Choroid plexus epithelial cell (primary cell): ENCODE results near the gene ARID3B.

Source experiments
- DNase-seq: peaks from one replicate; pipeline ENCODE4 v3.0.0-alpha.2; 2010; ENCODE audit warnings: low read depth
- H3K4me3 ChIP-seq: 2 replicates; pipeline ENCODE4 v1.5.1; 2011; ENCODE audit warnings: low read depth, mild to moderate bottlenecking, control low read depth, low read length, moderate library complexity
- TF ChIP-seq, protein P1 (sequence below): conservative IDR thresholded peaks from 2 replicates; pipeline ENCODE4 v1.5.1; 2011; ENCODE audit warnings: low read depth, mild to moderate bottlenecking, control low read depth, inconsistent platforms, low read length, moderate library complexity

Gene ARID3B

DNA sequence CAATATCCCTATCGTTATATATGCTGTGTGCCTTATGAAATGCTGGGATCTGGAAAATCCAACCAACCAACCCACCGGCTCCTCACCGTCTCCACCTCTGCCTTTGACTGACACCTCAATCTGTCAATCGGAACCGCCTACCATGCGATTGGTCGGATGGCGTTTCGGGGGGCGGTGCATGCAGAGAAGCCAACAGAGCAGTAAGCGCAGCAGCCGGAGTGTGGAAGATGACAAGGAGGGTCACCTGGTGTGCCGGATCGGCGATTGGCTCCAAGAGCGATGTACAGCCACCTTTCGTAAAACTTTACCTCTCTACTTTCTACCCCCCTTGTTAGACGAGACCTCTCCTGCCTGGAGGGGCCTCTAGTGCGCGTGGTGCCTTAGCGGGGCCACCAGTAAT lies 80.9 kb downstream of the ARID3B start:
- TF ChIP-seq, protein P1, sequence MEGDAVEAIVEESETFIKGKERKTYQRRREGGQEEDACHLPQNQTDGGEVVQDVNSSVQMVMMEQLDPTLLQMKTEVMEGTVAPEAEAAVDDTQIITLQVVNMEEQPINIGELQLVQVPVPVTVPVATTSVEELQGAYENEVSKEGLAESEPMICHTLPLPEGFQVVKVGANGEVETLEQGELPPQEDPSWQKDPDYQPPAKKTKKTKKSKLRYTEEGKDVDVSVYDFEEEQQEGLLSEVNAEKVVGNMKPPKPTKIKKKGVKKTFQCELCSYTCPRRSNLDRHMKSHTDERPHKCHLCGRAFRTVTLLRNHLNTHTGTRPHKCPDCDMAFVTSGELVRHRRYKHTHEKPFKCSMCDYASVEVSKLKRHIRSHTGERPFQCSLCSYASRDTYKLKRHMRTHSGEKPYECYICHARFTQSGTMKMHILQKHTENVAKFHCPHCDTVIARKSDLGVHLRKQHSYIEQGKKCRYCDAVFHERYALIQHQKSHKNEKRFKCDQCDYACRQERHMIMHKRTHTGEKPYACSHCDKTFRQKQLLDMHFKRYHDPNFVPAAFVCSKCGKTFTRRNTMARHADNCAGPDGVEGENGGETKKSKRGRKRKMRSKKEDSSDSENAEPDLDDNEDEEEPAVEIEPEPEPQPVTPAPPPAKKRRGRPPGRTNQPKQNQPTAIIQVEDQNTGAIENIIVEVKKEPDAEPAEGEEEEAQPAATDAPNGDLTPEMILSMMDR, result no peak
- DNase-seq, result no peak
- no peak overlapping the region for H3K4me3 ChIP-seq

DNA sequence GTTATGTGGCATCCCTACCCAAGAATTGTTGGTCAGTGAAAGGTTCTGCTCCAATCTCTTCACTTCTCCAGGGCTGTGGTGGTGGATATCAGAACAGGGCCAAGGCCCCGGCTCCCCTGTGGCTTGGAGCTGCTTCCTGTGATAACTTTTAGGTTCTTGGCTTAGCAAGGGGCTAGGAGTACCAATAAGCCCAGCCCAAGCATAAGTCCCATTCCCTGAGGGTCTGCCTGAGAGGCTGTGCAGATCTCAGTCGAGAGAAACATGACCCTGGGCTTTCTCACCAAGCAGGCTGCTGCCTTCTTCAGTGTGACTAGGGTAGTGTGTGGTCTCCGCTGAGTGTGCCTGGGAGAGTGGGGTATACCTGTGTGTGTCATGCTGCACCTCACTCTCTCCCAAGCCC lies 81.7 kb downstream of the ARID3B start:
- no peak overlapping the region for H3K4me3 ChIP-seq
- TF ChIP-seq, protein P1, result no peak
- no peak for DNase-seq

DNA sequence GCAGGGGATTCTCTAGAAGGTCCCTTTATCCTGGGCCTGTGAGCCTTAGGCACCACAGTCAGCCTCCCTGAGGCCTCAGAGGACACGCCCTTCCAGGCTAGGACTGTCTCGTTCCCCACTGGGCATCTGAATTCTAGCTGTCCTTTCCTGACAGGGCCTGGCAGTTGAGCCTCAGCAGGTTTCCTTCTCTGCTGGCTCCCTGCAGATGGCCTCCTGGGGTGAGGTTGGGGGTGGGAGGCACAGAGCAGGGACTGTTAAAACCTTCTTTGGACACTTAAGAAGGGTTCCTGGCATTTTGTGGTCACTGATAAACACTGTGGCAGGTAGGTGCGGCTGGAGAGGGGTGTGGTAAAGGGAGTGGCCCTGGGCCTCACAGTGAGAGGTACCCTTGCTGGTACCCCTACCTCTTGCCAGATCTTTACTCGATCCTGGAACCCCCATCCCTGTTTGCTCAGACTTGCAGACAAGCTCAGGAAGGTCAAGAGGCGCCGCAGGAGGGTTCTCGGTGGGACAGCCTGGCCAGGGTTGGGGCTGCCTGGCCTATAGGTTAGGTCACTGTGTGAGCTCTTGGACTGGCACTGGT lies 83.1 kb downstream of the ARID3B start:
- H3K4me3 ChIP-seq, result no peak overlapping the region
- TF ChIP-seq, protein P1, result no peak
- no peak for DNase-seq

DNA sequence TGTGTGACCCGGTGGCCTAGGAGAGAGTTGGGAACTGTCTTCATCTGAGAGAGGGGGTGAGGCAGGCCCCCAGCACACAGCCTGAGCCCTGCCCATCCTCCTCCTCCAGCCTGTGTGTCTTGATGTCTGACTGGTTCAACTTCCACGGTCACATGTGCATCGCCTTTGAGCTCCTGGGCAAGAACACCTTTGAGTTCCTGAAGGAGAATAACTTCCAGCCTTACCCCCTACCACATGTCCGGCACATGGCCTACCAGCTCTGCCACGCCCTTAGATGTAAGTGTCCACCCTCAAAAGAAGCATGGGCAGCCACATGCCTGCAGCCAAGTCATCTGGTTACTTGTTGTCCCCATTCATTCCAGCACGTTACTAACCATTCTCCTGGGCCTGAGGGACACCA lies 84.7 kb downstream of the ARID3B start:
- H3K4me3 ChIP-seq, result no peak overlapping the region
- TF ChIP-seq, protein P1, result no peak
- DNase-seq, result no peak

DNA sequence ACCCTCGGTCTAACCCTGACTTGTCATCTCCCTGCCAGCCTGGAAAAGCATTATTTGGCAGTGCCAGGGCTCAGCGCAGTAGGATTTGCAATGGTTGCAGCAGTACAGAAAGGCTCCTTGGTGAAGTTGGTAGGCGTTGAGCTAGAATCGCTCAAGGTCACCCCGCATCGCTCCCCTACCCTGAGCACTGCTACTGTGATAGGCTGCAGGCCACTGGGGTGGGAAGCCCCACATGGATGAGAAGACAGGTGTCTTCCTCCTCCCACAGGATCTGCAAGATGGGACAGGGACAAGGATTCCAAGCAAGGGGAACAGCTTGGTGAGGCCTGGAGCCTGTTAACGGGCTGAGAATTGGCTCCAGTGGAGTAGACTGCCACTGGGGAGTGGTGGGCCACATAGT lies 85.3 kb downstream of the ARID3B start:
- no peak for DNase-seq
- TF ChIP-seq, protein P1, result no peak
- no peak overlapping the region for H3K4me3 ChIP-seq

DNA sequence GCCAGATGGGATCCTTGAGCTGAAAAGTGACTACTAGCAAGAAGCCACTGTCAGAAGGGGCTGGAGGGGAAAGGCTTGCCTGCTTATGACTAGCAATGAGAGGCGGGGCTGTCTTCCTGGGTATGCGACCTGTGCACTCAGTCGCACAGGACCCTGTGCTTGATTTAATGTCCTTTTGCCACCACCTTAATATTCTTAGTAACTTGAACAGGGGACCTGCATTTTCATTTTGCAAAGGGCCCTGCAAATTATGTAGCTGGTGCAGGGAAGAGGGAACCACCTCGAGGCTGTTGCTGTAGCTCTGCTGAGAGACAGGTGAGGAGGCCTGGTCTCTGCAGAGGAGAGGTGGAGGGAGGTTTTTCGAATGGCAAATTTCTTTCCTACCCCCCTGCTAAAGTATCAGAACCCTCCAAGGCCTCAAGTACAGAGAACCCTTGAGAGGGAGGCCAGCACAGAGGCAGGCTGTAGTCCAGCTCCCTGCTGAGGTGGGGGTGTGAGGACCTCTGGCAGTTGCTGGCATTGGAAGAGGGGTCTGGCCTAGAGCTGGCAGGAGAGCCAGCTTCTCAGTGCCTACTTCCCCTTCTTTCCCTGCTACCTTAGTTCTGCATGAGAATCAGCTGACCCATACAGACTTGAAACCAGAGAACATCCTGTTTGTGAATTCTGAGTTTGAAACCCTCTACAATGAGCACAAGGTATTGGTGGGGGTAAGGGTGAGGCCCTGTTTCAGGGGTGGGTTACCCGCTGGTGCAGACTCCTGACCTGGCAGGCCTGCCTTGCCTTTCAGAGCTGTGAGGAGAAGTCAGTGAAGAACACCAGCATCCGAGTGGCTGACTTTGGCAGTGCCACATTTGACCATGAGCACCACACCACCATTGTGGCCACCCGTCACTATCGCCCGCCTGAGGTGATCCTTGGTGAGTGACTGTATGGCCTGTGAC lies 86.0 kb downstream of the ARID3B start:
- TF ChIP-seq, protein P1, result no peak
- DNase-seq, result no peak
- no peak overlapping the region for H3K4me3 ChIP-seq

DNA sequence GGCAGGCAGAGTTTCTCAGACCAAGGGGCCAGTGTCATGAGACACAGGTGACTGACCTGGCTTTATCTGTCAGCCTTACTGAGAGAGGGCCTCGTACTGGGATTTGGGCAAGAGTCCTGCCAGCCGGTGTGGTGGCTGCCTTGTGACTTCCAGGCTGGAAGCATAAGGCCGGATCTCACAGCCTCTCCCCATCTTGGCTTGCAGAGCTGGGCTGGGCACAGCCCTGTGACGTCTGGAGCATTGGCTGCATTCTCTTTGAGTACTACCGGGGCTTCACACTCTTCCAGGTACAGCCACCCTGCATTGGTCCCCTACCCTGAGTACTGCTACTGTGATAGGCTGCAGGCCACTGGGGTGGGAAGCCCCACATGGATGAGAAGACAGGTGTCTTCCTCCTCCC lies 86.7 kb downstream of the ARID3B start:
- H3K4me3 ChIP-seq, result no peak overlapping the region
- no peak for DNase-seq
- TF ChIP-seq, protein P1, result no peak
